ENCODE results near the gene MMEL1.

GRCh38 chr1:2575801-2576663 lies 56.8 kb downstream of the MMEL1 start:
- TF ChIP-seq, protein P1, sequence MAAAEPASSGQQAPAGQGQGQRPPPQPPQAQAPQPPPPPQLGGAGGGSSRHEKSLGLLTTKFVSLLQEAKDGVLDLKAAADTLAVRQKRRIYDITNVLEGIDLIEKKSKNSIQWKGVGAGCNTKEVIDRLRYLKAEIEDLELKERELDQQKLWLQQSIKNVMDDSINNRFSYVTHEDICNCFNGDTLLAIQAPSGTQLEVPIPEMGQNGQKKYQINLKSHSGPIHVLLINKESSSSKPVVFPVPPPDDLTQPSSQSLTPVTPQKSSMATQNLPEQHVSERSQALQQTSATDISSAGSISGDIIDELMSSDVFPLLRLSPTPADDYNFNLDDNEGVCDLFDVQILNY (CRISPR knock-in tag; IDR thresholded peaks at IDR 0.05), result no peak
- TF ChIP-seq, protein P2, sequence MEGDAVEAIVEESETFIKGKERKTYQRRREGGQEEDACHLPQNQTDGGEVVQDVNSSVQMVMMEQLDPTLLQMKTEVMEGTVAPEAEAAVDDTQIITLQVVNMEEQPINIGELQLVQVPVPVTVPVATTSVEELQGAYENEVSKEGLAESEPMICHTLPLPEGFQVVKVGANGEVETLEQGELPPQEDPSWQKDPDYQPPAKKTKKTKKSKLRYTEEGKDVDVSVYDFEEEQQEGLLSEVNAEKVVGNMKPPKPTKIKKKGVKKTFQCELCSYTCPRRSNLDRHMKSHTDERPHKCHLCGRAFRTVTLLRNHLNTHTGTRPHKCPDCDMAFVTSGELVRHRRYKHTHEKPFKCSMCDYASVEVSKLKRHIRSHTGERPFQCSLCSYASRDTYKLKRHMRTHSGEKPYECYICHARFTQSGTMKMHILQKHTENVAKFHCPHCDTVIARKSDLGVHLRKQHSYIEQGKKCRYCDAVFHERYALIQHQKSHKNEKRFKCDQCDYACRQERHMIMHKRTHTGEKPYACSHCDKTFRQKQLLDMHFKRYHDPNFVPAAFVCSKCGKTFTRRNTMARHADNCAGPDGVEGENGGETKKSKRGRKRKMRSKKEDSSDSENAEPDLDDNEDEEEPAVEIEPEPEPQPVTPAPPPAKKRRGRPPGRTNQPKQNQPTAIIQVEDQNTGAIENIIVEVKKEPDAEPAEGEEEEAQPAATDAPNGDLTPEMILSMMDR (IDR thresholded peaks at IDR 0.05), result no peak
- TF ChIP-seq EMX1 (CRISPR knock-in tag; IDR thresholded peaks at IDR 0.05) (no peak), ATF1 (CRISPR knock-in tag; IDR thresholded peaks at IDR 0.05) (no peak), SP1 (CRISPR knock-in tag; conservative IDR thresholded peaks at IDR 0.05) (no peak), E2F4 (CRISPR knock-in tag; IDR thresholded peaks at IDR 0.05; ENCODE audit: borderline replicate concordance, low read depth) (no peak), JUN (CRISPR knock-in tag; IDR thresholded peaks at IDR 0.05) (no peak), ATF2 (CRISPR knock-in tag; IDR thresholded peaks at IDR 0.05; ENCODE audit: borderline replicate concordance, low read depth) (no peak), ETV6 (CRISPR knock-in tag; IDR thresholded peaks at IDR 0.05) (no peak), IRF1 (CRISPR knock-in tag; IDR thresholded peaks at IDR 0.05) (no peak), CREB1 (CRISPR knock-in tag; IDR thresholded peaks at IDR 0.05) (no peak), USF2 (CRISPR knock-in tag; IDR thresholded peaks at IDR 0.05) (no peak), NFE2L1 (CRISPR knock-in tag; IDR thresholded peaks at IDR 0.05) (no peak)
- TF ChIP-seq, protein P3, sequence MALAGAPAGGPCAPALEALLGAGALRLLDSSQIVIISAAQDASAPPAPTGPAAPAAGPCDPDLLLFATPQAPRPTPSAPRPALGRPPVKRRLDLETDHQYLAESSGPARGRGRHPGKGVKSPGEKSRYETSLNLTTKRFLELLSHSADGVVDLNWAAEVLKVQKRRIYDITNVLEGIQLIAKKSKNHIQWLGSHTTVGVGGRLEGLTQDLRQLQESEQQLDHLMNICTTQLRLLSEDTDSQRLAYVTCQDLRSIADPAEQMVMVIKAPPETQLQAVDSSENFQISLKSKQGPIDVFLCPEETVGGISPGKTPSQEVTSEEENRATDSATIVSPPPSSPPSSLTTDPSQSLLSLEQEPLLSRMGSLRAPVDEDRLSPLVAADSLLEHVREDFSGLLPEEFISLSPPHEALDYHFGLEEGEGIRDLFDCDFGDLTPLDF (CRISPR knock-in tag; IDR thresholded peaks at IDR 0.05), result no peak
